Neutrophil (primary cell): ENCODE data around the gene FGFR4.

Source experiments
- H3K27ac ChIP-seq: fragments of 200-600 bp; sonication (generic); 2 replicates; pipeline ENCODE4 v1.5.1; 2016; ENCODE audit warnings: mild to moderate bottlenecking, moderate library complexity
- H3K27me3 ChIP-seq: fragments of 200-600 bp; sonication (generic); 2 replicates; pipeline ENCODE4 v1.6.0; 2016; ENCODE audit warnings: mild to moderate bottlenecking
- H3K36me3 ChIP-seq: fragments of 200-600 bp; sonication (generic); 2 replicates; pipeline ENCODE4 v1.5.1; 2017
- H3K4me1 ChIP-seq, 2 experiments: fragments of 200-600 bp in 1 of 2; sonication (generic) in 1 of 2; 1 replicate in 1 of 2; 2 replicates in 1 of 2; pipeline versions ENCODE4 v1.5.1 to v1.6.1; 2013 to 2016; ENCODE audit warnings: low read depth in 1 of 2, low read length in 1 of 2, mild to moderate bottlenecking in 1 of 2, moderate library complexity in 1 of 2; ENCODE audit not compliant: control insufficient read depth in 1 of 2, insufficient read depth in 1 of 2
- H3K4me3 ChIP-seq, 2 experiments: fragments of 200-600 bp in 1 of 2; sonication (generic) in 1 of 2; 1 replicate in 1 of 2; 2 replicates in 1 of 2; pipeline ENCODE4 v1.5.1; 2013 to 2016; ENCODE audit warnings: low read depth in 1 of 2, low read length in 1 of 2, mild to moderate bottlenecking in 1 of 2, moderate library complexity in 1 of 2
- H3K9me3 ChIP-seq: fragments of 200-600 bp; sonication (generic); 2 replicates; pipeline ENCODE4 v1.5.1; 2016
- TF ChIP-seq, protein P1 (sequence below): fragments of 200-600 bp; sonication (generic); IDR thresholded peaks from 2 replicates; pipeline ENCODE4 v1.5.1; 2016; ENCODE audit warnings: antibody characterized with exemption

FGFR4 gene

GRCh38 chr5:177133096-177133852 lies 46.6 kb downstream of the FGFR4 start, which contains the start of gene NSD1:
Gene NSD1 (plus strand): TSS chr5:177133773. CDS start chr5:177135104, 1,331 bp downstream.
- Histone ChIP-seq H3K27me3 (no peaks in the 10 kb centered on the region), H3K27ac (peak within 1 kb of the TSS; percentile 98), H3K36me3 (peaks cover 31% of the 10 kb centered on the region), H3K9me3 (no peaks in the 10 kb centered on the region), H3K4me1 (peaks cover 34 to 41% of the 10 kb centered on the region in 2 experiments), H3K4me3 (peak within 1 kb of the TSS; percentile 91 to 98)
- TF ChIP-seq, protein P1, sequence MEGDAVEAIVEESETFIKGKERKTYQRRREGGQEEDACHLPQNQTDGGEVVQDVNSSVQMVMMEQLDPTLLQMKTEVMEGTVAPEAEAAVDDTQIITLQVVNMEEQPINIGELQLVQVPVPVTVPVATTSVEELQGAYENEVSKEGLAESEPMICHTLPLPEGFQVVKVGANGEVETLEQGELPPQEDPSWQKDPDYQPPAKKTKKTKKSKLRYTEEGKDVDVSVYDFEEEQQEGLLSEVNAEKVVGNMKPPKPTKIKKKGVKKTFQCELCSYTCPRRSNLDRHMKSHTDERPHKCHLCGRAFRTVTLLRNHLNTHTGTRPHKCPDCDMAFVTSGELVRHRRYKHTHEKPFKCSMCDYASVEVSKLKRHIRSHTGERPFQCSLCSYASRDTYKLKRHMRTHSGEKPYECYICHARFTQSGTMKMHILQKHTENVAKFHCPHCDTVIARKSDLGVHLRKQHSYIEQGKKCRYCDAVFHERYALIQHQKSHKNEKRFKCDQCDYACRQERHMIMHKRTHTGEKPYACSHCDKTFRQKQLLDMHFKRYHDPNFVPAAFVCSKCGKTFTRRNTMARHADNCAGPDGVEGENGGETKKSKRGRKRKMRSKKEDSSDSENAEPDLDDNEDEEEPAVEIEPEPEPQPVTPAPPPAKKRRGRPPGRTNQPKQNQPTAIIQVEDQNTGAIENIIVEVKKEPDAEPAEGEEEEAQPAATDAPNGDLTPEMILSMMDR = no peak

- peaks cover 34% of the 10 kb centered on the region for H3K36me3 ChIP-seq
- peaks cover 34 to 41% of the 10 kb centered on the region in 2 experiments for H3K4me1 ChIP-seq
- TF ChIP-seq, protein P1 = no peak
- H3K27ac ChIP-seq = peak overlapping the region; percentile 98
- H3K9me3 ChIP-seq = no peaks in the 10 kb centered on the region
- no peaks in the 10 kb centered on the region for H3K27me3 ChIP-seq
- H3K4me3 ChIP-seq = peak overlapping the region; percentile 91 to 98
Observed at GRCh38 chr5:177133853-177134696, 47.4 kb downstream of the FGFR4 start.

GRCh38 chr5:177134697-177135225 lies 48.0 kb downstream of the FGFR4 start:
- Histone ChIP-seq H3K27ac (peak overlapping the region; percentile 98), H3K9me3 (no peaks in the 10 kb centered on the region), H3K27me3 (no peaks in the 10 kb centered on the region), H3K4me3 (peak overlapping the region; percentile 91 to 98), H3K4me1 (peaks cover 34 to 41% of the 10 kb centered on the region in 2 experiments), H3K36me3 (peaks cover 34% of the 10 kb centered on the region)
- TF ChIP-seq, protein P1 = no peak

- no peak overlapping the region for H3K4me3 ChIP-seq
- H3K27me3 ChIP-seq = no peaks in the 10 kb centered on the region
- H3K9me3 ChIP-seq = no peaks in the 10 kb centered on the region
- H3K4me1 ChIP-seq = peaks cover 33 to 36% of the 10 kb centered on the region in 2 experiments
- TF ChIP-seq, protein P1 = no peak
- H3K27ac ChIP-seq = peak overlapping the region; percentile 43
- peaks cover 47% of the 10 kb centered on the region for H3K36me3 ChIP-seq
Observed at GRCh38 chr5:177140312-177140711, 53.6 kb downstream of the FGFR4 start.

DNA sequence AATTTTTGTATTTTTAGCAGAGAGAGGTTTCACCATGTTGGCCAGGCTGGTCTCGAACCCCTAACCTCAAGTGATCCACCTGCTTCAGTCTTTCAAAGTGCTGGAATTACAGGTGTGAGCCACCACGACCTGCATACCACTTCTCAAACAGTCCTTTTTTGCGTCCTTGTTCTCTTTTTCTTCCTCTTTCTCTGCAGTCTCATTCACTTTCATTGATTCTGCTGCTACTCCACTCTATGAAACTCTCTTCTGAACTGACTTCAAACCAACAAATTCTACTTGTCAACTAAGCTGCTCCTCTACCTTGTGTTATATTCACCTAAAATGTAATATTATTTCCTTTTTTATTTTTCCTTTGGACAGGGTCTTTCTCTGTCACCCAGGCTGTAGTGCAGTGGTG lies 54.8 kb downstream of the FGFR4 start:
- no peaks in the 10 kb centered on the region for H3K9me3 ChIP-seq
- H3K27ac ChIP-seq = peak overlapping the region; percentile 71
- peaks cover 44% of the 10 kb centered on the region for H3K36me3 ChIP-seq
- H3K4me3 ChIP-seq = peak overlapping the region in 1 of 2 experiments; percentile 21
- peaks cover 22 to 24% of the 10 kb centered on the region in 2 experiments for H3K4me1 ChIP-seq
- H3K27me3 ChIP-seq = no peaks in the 10 kb centered on the region
- TF ChIP-seq, protein P1 = no peak
